Right ventricle myocardium superior (tissue), 1 donor: ENCODE measurements around the gene PIAS1. TPM values are rescaled to one million over a fixed set of nuclear protein-coding genes. Genes with fewer than 3 reads are reported as not detected.
A peak's percentile ranks its signal among the peaks of the same experiment; 100 is the strongest.
"Not testable (repeated sequence)": the region's sequence is repeated elsewhere in the genome, so short reads cannot be mapped to it uniquely, and the experiment has no call there.

ENCODE experiments used
- ATAC-seq: fragments of 200-7000 bp; cut with Tn5 transposase; one replicate; pipeline ENCODE4 v1.9.1; 2020; ENCODE audit warnings: mild to moderate bottlenecking; ENCODE audit not compliant: poor library complexity
- DNase-seq: peaks from one replicate; pipeline ENCODE4 v3.0.0-alpha.2; 2020
- intact Hi-C: fragments of 100-400 bp; cut with DNase I; formaldehyde crosslinking; loops from one replicate; pipeline ENCODE4 v1.11.2; 2022
- total RNA-seq: library from RNA; stranded (reverse); fragmentation: NEBNext Ultra II Directional; extraction: Animal tissue kit (Norgen Biotek cat#: 25700); gene quantifications from one replicate; pipeline ENCODE4 v1.2.1, GENCODE V29; 2021
- donor health status: DM: no; HTN: yes; CAD: no; lungs with severe emphysema.

The PIAS1 gene
- total RNA-seq, 1 donor from 2014 or later = 21.5 TPM

GRCh38 chr15:68192117-68192516 is 138.0 kb downstream of the PIAS1 start:
- DNase-seq (no peak), ATAC-seq (no peak)
- intact Hi-C loops = no loop called here

- intact Hi-C loops = no loop called here
- no peak for DNase-seq
- peak; percentile 83 for ATAC-seq
Observed at GRCh38 chr15:68192804-68193486, 138.8 kb downstream of the PIAS1 start.

- DNase-seq = no peak
- intact Hi-C loops = no loop called here
Observed at GRCh38 chr15:68195336-68196112, 141.4 kb downstream of the PIAS1 start.

GRCh38 chr15:68196445-68197169 is 142.5 kb downstream of the PIAS1 start:
- ATAC-seq (no peak), DNase-seq (no peak)
- intact Hi-C loops = no loop called here

More at GRCh38 chr15:68195336-68196112, 141.4 kb downstream of the PIAS1 start:
- ATAC-seq = no peak

GRCh38 chr15:68197170-68197492 is 143.0 kb downstream of the PIAS1 start:
- intact Hi-C loops = no loop called here
- no peak for ATAC-seq
- no peak for DNase-seq

GRCh38 chr15:68197661-68198437 is 143.7 kb downstream of the PIAS1 start:
- DNase-seq (no peak), ATAC-seq (no peak)
- intact Hi-C loops = no loop called here

GRCh38 chr15:68199340-68199739 is 145.2 kb downstream of the PIAS1 start:
- intact Hi-C loops = no loop called here
- DNase-seq (no peak), ATAC-seq (no peak)

GRCh38 chr15:68200016-68200861 is 146.1 kb downstream of the PIAS1 start:
- ATAC-seq = no peak
- intact Hi-C loops = no loop called here
- no peak for DNase-seq

GRCh38 chr15:68201153-68201878 is 147.2 kb downstream of the PIAS1 start:
- no peak for DNase-seq
- ATAC-seq = no peak
- intact Hi-C loops = no loop called here

- ATAC-seq (no peak), DNase-seq (no peak)
- intact Hi-C loops = no loop called here
Observed at GRCh38 chr15:68201879-68202261, 147.8 kb downstream of the PIAS1 start.

GRCh38 chr15:68202994-68203393 is 148.9 kb downstream of the PIAS1 start:
- ATAC-seq, DNase-seq, intact Hi-C loops: not testable (repeated sequence)

- intact Hi-C loops = no loop called here
- no peak for DNase-seq
- no peak for ATAC-seq
Observed at GRCh38 chr15:68203486-68203885, 149.4 kb downstream of the PIAS1 start.

- intact Hi-C loops = no loop called here
- ATAC-seq = no peak
Observed at GRCh38 chr15:68203956-68204355, 149.8 kb downstream of the PIAS1 start.

GRCh38 chr15:68204361-68204760 is 150.2 kb downstream of the PIAS1 start:
- intact Hi-C loops = no loop called here
- ATAC-seq (no peak), DNase-seq (no peak)

More at GRCh38 chr15:68203956-68204355, 149.8 kb downstream of the PIAS1 start:
- DNase-seq = no peak

GRCh38 chr15:68204776-68205557 is 150.9 kb downstream of the PIAS1 start, which contains the start of gene CALML4:
TSS of gene CALML4 (minus strand) at chr15:68205332. CDS start at chr15:68205247, 85 bp downstream.
- DNase-seq = peak; percentile 83
- peak; percentile 75 for ATAC-seq
- intact Hi-C loops = no loop called here

GRCh38 chr15:68205558-68205944 is 151.4 kb downstream of the PIAS1 start:
- DNase-seq (no peak), ATAC-seq (no peak)
- intact Hi-C loops = no loop called here
